K562 (cell line): ENCODE data around the gene MBD4. TPM values are rescaled to one million over a fixed set of nuclear protein-coding genes. Genes with fewer than 3 reads are reported as not detected.

ENCODE experiments used
- ATAC-seq: fragments of 200-7000 bp; cut with Tn5 transposase; 3 replicates; pipeline ENCODE4 v1.9.1; 2020; ENCODE audit warnings: moderate library complexity
- BruUV-seq: library from RNA; stranded (reverse); fragments of 400-500 nt; replicated peaks from 2 replicates; lab custom pipeline; 2021; lab: Mats Ljungman, UMichigan
- CTCF ChIA-PET: fragments of 300-600 bp; formaldehyde crosslinking; extraction: SDS; loops from one replicate; lab custom pipeline; 2021; ENCODE audit warnings: low intra/inter-chr PET ratio; lab: Yijun Ruan, JAX
- POLR2A ChIA-PET: fragments of 300-600, 350-650 bp; sonication (Branson Sonifier 250); formaldehyde crosslinking; extraction: SDS; loops from one replicate; lab custom pipeline; 2021; ENCODE audit warnings: antibody characterized with exemption, inconsistent platforms; lab: Yijun Ruan, JAX
- DNase-seq, 4 experiments: peaks; one replicate each; pipeline versions ENCODE4 v3.0.0 to v3.0.0-alpha.2; 2011 to 2018; ENCODE audit warnings: low spot score in 3 of 4, mixed read lengths in 3 of 4; ENCODE audit errors: extremely low read depth in 1 of 4
- FAIRE-seq: peaks from 2 replicates; lab custom pipeline; 2011; peaks lifted over from hg19 to GRCh38; lab: Jason Lieb, UNC
- H2AFZ ChIP-seq: 2 replicates; pipeline ENCODE4 v1.6.0; 2011; ENCODE audit warnings: low read depth, low read length, control low read depth, inconsistent platforms
- H3K27ac ChIP-seq: fragments of 200-600 bp; 3 replicates; pipeline ENCODE4 v1.8.0; 2011; ENCODE audit warnings: low read depth, mild to moderate bottlenecking, control low read depth, inconsistent platforms, low read length, moderate library complexity, mixed read lengths; ENCODE audit errors: extremely low read depth
- H3K27me3 ChIP-seq, 2 experiments: fragments of 300-600 bp in 1 of 2; 2 replicates in 1 of 2; 3 replicates in 1 of 2; pipeline versions ENCODE4 v1.6.0 to v1.8.0; 2011; ENCODE audit warnings: inconsistent platforms in 2 of 2, low read length in 2 of 2, mild to moderate bottlenecking in 1 of 2, mixed read lengths in 1 of 2, moderate library complexity in 1 of 2; ENCODE audit not compliant: control insufficient read depth in 2 of 2, insufficient read depth in 2 of 2
- H3K36me3 ChIP-seq: fragments of 300-600 bp; 3 replicates; pipeline ENCODE4 v1.8.0; 2011; ENCODE audit warnings: mild to moderate bottlenecking, low read length, inconsistent platforms; ENCODE audit not compliant: control insufficient read depth, insufficient read depth
- H3K4me1 ChIP-seq, 2 experiments: fragments of 200-600 bp in 1 of 2; replicated peaks in 1 of 2; 2 replicates in 1 of 2; 3 replicates in 1 of 2; pipeline versions ENCODE4 v1.5.1 to v1.8.0; 2011; ENCODE audit warnings: inconsistent platforms in 2 of 2, low read length in 2 of 2, mild to moderate bottlenecking in 1 of 2, mixed read lengths in 1 of 2, moderate library complexity in 1 of 2; ENCODE audit not compliant: control insufficient read depth in 2 of 2, insufficient read depth in 2 of 2
- H3K4me2 ChIP-seq: 2 replicates; pipeline ENCODE4 v1.6.1; 2011; ENCODE audit warnings: low read length, control low read depth, inconsistent platforms, mixed read lengths; ENCODE audit not compliant: insufficient read depth
- H3K4me3 ChIP-seq: fragments of 200-600 bp; sonication (generic), shearing (Covaris generic); 2 replicates; pipeline ENCODE4 v1.5.1; 2016; ENCODE audit warnings: control low read depth, inconsistent platforms
- H3K79me2 ChIP-seq: fragments of 200-600 bp; 3 replicates; pipeline ENCODE4 v1.8.0; 2011; ENCODE audit warnings: low read length, inconsistent platforms; ENCODE audit not compliant: control insufficient read depth, insufficient read depth
- H3K9ac ChIP-seq, 2 experiments: 2 replicates each; pipeline versions ENCODE4 v1.6.0 to v1.6.1; 2011; ENCODE audit warnings: low read depth in 2 of 2, low read length in 2 of 2, control low read depth in 1 of 2, inconsistent platforms in 1 of 2, mild to moderate bottlenecking in 1 of 2, mixed read lengths in 1 of 2; ENCODE audit not compliant: insufficient read depth in 1 of 2
- H3K9me1 ChIP-seq: one replicate; pipeline ENCODE4 v1.6.0; 2011; ENCODE audit warnings: inconsistent platforms, mild to moderate bottlenecking, low read length, moderate library complexity; ENCODE audit not compliant: control insufficient read depth, insufficient read depth
- H3K9me3 ChIP-seq: replicated peaks from 2 replicates; pipeline ENCODE4 v1.5.1; 2011; ENCODE audit warnings: low read depth, low read length, inconsistent platforms; ENCODE audit not compliant: control insufficient read depth, insufficient read depth
- H4K20me1 ChIP-seq: replicated peaks from 2 replicates; pipeline ENCODE4 v1.6.1; 2011; ENCODE audit warnings: low read length, inconsistent platforms, mixed read lengths; ENCODE audit not compliant: control insufficient read depth, insufficient read depth
- BHLHE40 ChIP-seq: IDR thresholded peaks from 2 replicates; pipeline ENCODE4 v1.6.1; 2011; ENCODE audit warnings: low read length, improper control_type of control experiment
- CBX1 ChIP-seq: sonication (generic); IDR thresholded peaks from 2 replicates; pipeline ENCODE4 v1.6.1; 2016; ENCODE audit warnings: antibody characterized with exemption, low read depth, mild to moderate bottlenecking
- E2F6 ChIP-seq, 2 experiments: IDR thresholded peaks; 2 replicates each; pipeline ENCODE4 v1.6.1; 2011; ENCODE audit warnings: borderline replicate concordance in 1 of 2, control low read depth in 1 of 2, low read depth in 1 of 2, low read length in 1 of 2, mild to moderate bottlenecking in 1 of 2, mixed read lengths in 1 of 2, moderate library complexity in 1 of 2; ENCODE audit not compliant: insufficient read depth in 1 of 2, insufficient read length in 1 of 2, poor library complexity in 1 of 2, severe bottlenecking in 1 of 2; ENCODE audit errors: extremely low read depth in 1 of 2
- ELF1 ChIP-seq: fragments of 200-800 bp; sonication (Bioruptor generic); IDR thresholded peaks from 2 replicates; pipeline ENCODE4 v1.6.1; 2016; ENCODE audit warnings: missing genetic modification characterization, missing compliant biosample characterization
- GTF2E2 ChIP-seq: fragments of 200-800 bp; sonication (Bioruptor generic); IDR thresholded peaks from 2 replicates; pipeline ENCODE4 v1.6.1; 2016; ENCODE audit warnings: missing genetic modification characterization, missing compliant biosample characterization
- NCOA2 ChIP-seq, 2 experiments: fragments of 450-650 bp; IDR thresholded peaks; 2 replicates each; pipeline ENCODE4 v1.6.1; 2018; ENCODE audit warnings: mild to moderate bottlenecking in 2 of 2, moderate library complexity in 1 of 2; ENCODE audit not compliant: partially characterized antibody in 2 of 2
- NR2C2 ChIP-seq, 2 experiments: fragments of 200-800 bp in 1 of 2; sonication (Bioruptor generic) in 1 of 2; sonication (generic) in 1 of 2; formaldehyde crosslinking in 1 of 2; IDR thresholded peaks; 2 replicates each; pipeline versions ENCODE4 v1.6.1 to v1.8.0; 2016 to 2022; ENCODE audit warnings: mild to moderate bottlenecking in 1 of 2, missing compliant biosample characterization in 1 of 2, missing genetic modification characterization in 1 of 2, missing genetic modification reagents in 1 of 2
- RBM17 ChIP-seq: fragments of 200-400 bp; formaldehyde crosslinking; IDR thresholded peaks from 2 replicates; pipeline ENCODE4 v1.6.1; 2017; ENCODE audit warnings: low read depth, mild to moderate bottlenecking, low read length, borderline replicate concordance
- SRSF3 ChIP-seq: fragments of 200-400 bp; formaldehyde crosslinking; IDR thresholded peaks from 2 replicates; pipeline ENCODE4 v1.6.1; 2016; ENCODE audit warnings: mild to moderate bottlenecking, low read length, moderate library complexity; ENCODE audit not compliant: insufficient read depth
- U2AF2 ChIP-seq: fragments of 200-400 bp; formaldehyde crosslinking; optimal IDR thresholded peaks from 2 replicates; pipeline ENCODE3; 2017; ENCODE audit warnings: low read depth, mild to moderate bottlenecking, low read length
- WGBS: fragments of 100-300 bp; shearing (Covaris generic); methylation state at CpG from one replicate; pipeline ENCODE4 v1.1.6; 2016; ENCODE audit warnings: low coverage, mixed read lengths; ENCODE audit not compliant: insufficient coverage; ENCODE audit errors: missing lambda C conversion rate; 5-methylcytosine and 5-hydroxymethylcytosine counted together
- in situ Hi-C: fragments of 300-500 bp; cut with MboI; formaldehyde crosslinking; loops from 4 replicates; pipeline ENCODE4 v1.15.0; 2018; ENCODE audit warnings: inconsistent platforms, mixed read lengths
- intact Hi-C: fragments of 100-400 bp; cut with micrococcal nuclease; formaldehyde crosslinking; loops from 2 replicates; pipeline ENCODE4 v1.14.2; 2022
- polyA plus RNA-seq, 8 experiments: library from polyadenylated mRNA; depleted of rRNA in 4 of 8; stranded (reverse) in 5 of 8; unstranded in 3 of 8; fragments of >200 nt; fragmentation: Nextera tagmentation in 2 of 8; fragmentation: Illumina TruSeq in 1 of 8; extraction: Ambion mirVana in 2 of 8; extraction: Trizol in 1 of 8; gene quantifications; 2 replicates each; pipeline versions ENCODE4 v1.2.1 to v1.2.3, GENCODE V29; 2011 to 2014; ENCODE audit warnings: inconsistent platforms in 1 of 8, missing spikeins in 1 of 8
- total RNA-seq, 7 experiments: library from RNA; depleted of rRNA in 6 of 7; stranded (reverse); fragments of >200 nt in 6 of 7; fragmentation: Illumina TruSeq in 2 of 7; extraction: Trizol in 2 of 7; gene quantifications; 2 replicates each; pipeline versions ENCODE4 v1.2.1 to v1.2.3, GENCODE V29; 2011 to 2021; ENCODE audit warnings: low replicate concordance in 1 of 7
- TF ChIP-seq, protein P1 (sequence below): fragments of 450-650 bp; IDR thresholded peaks from 2 replicates; pipeline ENCODE4 v1.6.1; 2016; ENCODE audit warnings: missing biosample characterization, missing genetic modification characterization
- TF ChIP-seq, protein P2 (sequence below): sonication (generic); formaldehyde crosslinking; IDR thresholded peaks from 2 replicates; pipeline ENCODE4 v1.5.0; 2020; ENCODE audit warnings: missing genetic modification reagents
- TF ChIP-seq, protein P3 (sequence below): fragments of 250-450 bp; sonication (Bioruptor Pico); IDR thresholded peaks from 2 replicates; pipeline ENCODE4 v1.4.0; 2020; ENCODE audit warnings: borderline replicate concordance
- TF ChIP-seq, protein P4 (sequence below): fragments of 450-650 bp; IDR thresholded peaks from 2 replicates; pipeline ENCODE4 v1.6.1; 2016; ENCODE audit warnings: antibody characterized with exemption

Gene MBD4
- total and polyA plus RNA-seq, 9 of the 15 experiments (the other 6 are each of a cell fraction or from before 2014, with no cell fraction given), result 13.3 to 63.9 (median 39.0) TPM

DNA sequence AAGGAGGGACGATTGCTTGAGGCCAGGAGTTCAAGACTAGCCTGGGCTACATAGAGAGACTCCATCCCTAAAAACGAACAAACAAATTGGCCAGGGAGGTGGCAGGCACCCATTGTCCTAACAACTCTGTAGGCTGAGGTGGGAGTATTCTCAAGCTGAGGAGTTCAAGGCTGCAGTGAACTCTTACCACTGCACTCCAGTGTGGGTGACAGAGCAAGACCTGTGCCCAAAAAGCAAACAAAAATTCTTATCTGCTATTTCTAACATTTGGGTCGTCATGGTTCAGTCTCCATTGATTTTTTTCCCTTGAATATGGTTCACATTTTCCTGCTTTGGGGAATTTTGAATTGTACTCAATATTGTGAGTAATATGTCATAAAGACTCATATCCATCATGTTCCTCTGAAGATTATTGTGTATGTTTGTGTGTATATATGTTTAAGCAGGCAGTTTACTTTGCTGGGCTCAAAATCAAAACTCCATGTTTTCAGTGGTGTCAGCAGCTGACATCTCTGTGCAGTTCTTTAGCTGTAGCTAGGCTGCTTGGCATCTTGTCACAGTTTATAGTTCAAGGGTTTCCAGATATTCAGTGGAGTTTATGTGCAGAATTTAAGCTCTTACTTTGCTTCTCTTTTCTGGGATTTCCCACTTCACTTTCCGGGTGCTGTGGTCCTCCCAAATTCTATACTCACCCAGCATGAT is 33.5 kb upstream of the MBD4 start:
- no peak for DNase-seq
- WGBS, result 28% methylated on average over 3 of the region's 4 CpGs
- Histone ChIP-seq H3K36me3 (peaks cover 20% of the 10 kb centered on the region; the same call in 2 of the 3 replicates), H3K27me3 (no peaks in the 10 kb centered on the region), H3K4me3 (no peak overlapping the region), H2AFZ (no peak overlapping the region), H3K27ac (no peak overlapping the region), H3K9me1 (no peaks in the 10 kb centered on the region), H3K9ac (no peak overlapping the region), H4K20me1 (no peaks in the 10 kb centered on the region), H3K4me2 (no peak overlapping the region), H3K79me2 (no peaks in the 10 kb centered on the region), H3K9me3 (no peaks in the 10 kb centered on the region), H3K4me1 (peaks cover 0 to 13% of the 10 kb centered on the region in 2 experiments; a peak in 3 of 5 replicates)
- POLR2A ChIA-PET, result interaction anchor here (0.7 to 2.4 kb wide), 2 partner anchors 8 to 11 kb away, joined by 4 to 7 read pairs; no protein-coding TSS in a partner anchor
- intact Hi-C loops, result no loop called here
- CTCF ChIA-PET, result no interaction called here
- no peak for FAIRE-seq
- in situ Hi-C loops, result no loop called here
- BruUV-seq, result no TSS peak
- ATAC-seq, result no peak
- TF ChIP-seq NR2C2 (CRISPR knock-in tag; IDR thresholded peaks at IDR 0.05) (no peak), NR2C2 (tag; IDR thresholded peaks at IDR 0.05) (no peak), BHLHE40 (no peak), SRSF3 (no peak), E2F6 (IDR thresholded peaks at IDR 0.05; ENCODE audit: borderline replicate concordance in 1 of 2, extremely low read depth in 1 of 2, insufficient read depth in 1 of 2, insufficient read length in 1 of 2, low read depth in 1 of 2, low read length in 1 of 2, poor library complexity in 1 of 2, severe bottlenecking in 1 of 2) (no peak), RBM17 (no peak), ELF1 (tag) (no peak), NCOA2 (IDR thresholded peaks at IDR 0.05; ENCODE audit: partially characterized antibody in 2 of 2) (no peak), CBX1 (no peak), U2AF2 (no peak), GTF2E2 (tag) (no peak)
- TF ChIP-seq, protein P1, sequence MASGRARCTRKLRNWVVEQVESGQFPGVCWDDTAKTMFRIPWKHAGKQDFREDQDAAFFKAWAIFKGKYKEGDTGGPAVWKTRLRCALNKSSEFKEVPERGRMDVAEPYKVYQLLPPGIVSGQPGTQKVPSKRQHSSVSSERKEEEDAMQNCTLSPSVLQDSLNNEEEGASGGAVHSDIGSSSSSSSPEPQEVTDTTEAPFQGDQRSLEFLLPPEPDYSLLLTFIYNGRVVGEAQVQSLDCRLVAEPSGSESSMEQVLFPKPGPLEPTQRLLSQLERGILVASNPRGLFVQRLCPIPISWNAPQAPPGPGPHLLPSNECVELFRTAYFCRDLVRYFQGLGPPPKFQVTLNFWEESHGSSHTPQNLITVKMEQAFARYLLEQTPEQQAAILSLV, result no peak
- TF ChIP-seq, protein P2, sequence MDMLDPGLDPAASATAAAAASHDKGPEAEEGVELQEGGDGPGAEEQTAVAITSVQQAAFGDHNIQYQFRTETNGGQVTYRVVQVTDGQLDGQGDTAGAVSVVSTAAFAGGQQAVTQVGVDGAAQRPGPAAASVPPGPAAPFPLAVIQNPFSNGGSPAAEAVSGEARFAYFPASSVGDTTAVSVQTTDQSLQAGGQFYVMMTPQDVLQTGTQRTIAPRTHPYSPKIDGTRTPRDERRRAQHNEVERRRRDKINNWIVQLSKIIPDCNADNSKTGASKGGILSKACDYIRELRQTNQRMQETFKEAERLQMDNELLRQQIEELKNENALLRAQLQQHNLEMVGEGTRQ (CRISPR knock-in tag), result no peak
- TF ChIP-seq, protein P3, sequence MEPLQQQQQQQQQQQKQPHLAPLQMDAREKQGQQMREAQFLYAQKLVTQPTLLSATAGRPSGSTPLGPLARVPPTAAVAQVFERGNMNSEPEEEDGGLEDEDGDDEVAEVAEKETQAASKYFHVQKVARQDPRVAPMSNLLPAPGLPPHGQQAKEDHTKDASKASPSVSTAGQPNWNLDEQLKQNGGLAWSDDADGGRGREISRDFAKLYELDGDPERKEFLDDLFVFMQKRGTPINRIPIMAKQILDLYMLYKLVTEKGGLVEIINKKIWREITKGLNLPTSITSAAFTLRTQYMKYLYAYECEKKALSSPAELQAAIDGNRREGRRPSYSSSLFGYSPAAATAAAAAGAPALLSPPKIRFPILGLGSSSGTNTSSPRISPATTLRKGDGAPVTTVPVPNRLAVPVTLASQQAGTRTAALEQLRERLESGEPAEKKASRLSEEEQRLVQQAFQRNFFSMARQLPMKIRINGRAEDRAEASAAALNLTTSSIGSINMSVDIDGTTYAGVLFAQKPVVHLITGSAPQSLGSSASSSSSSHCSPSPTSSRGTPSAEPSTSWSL (CRISPR knock-in tag), result no peak
- TF ChIP-seq, protein P4, sequence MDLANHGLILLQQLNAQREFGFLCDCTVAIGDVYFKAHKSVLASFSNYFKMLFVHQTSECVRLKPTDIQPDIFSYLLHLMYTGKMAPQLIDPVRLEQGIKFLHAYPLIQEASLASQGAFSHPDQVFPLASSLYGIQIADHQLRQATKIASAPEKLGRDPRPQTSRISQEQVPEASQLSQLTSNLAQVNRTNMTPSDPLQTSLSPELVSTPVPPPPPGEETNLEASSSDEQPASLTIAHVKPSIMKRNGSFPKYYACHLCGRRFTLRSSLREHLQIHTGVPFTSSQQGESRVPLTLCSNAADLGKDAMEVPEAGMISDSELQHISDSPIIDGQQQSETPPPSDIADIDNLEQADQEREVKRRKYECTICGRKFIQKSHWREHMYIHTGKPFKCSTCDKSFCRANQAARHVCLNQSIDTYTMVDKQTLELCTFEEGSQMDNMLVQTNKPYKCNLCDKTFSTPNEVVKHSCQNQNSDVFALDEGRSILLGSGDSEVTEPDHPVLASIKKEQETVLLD, result no peak
